Measurements from ENCODE around the gene PDZD2.

The PDZD2 gene

GRCh38 chr5:32089146-32090000, 450.4 kb downstream of the PDZD2 start:
- DNase-seq: no peak

GRCh38 chr5:32090026-32090754, 451.3 kb downstream of the PDZD2 start:
- no peak for DNase-seq

- no peak for DNase-seq
Measured at GRCh38 chr5:32090755-32091128, 451.8 kb downstream of the PDZD2 start.

GRCh38 chr5:32092938-32093812, 454.2 kb downstream of the PDZD2 start:
- DNase-seq: peak; percentile 75

GRCh38 chr5:32094691-32095090, 455.8 kb downstream of the PDZD2 start:
- DNase-seq: no peak

GRCh38 chr5:32095261-32095671, 456.3 kb downstream of the PDZD2 start:
- DNase-seq: no peak

- DNase-seq: no peak
Measured at GRCh38 chr5:32096891-32097595, 458.1 kb downstream of the PDZD2 start.

- DNase-seq: no peak
Measured at GRCh38 chr5:32098291-32098690, 459.4 kb downstream of the PDZD2 start.

GRCh38 chr5:32098890-32099310, 460.0 kb downstream of the PDZD2 start:
- no peak for DNase-seq

- DNase-seq: no peak
Measured at GRCh38 chr5:32099486-32100035, 460.6 kb downstream of the PDZD2 start.

GRCh38 chr5:32100230-32100629, 461.3 kb downstream of the PDZD2 start:
- DNase-seq: no peak

GRCh38 chr5:32100691-32101302, 461.9 kb downstream of the PDZD2 start:
- DNase-seq: no peak

- DNase-seq: no peak
Measured at GRCh38 chr5:32102254-32102986, 463.5 kb downstream of the PDZD2 start.

- DNase-seq: no peak
Measured at GRCh38 chr5:32103521-32103920, 464.6 kb downstream of the PDZD2 start.

GRCh38 chr5:32107291-32107690, 468.4 kb downstream of the PDZD2 start:
- no peak for DNase-seq

GRCh38 chr5:32108167-32108566, 469.2 kb downstream of the PDZD2 start:
- no peak for DNase-seq

- DNase-seq: no peak
Measured at GRCh38 chr5:32109236-32109635, 470.3 kb downstream of the PDZD2 start.

GRCh38 chr5:32110111-32110696, 471.3 kb downstream of the PDZD2 start:
- DNase-seq: no peak

GRCh38 chr5:32115985-32116384, 477.1 kb downstream of the PDZD2 start:
- DNase-seq: no peak

GRCh38 chr5:32116574-32117313, 477.8 kb downstream of the PDZD2 start:
- no peak for DNase-seq

Measured in activated CD4-positive, alpha-beta T cell treated with anti-CD3 and anti-CD28 coated beads for 48 hours (primary cell).